AG09319 (cell line): Measurements from ENCODE around the gene LMO2.

Experiments used
- DNase-seq: peaks from one replicate; pipeline ENCODE4 v3.0.0-alpha.2; 2010; ENCODE audit warnings: low read depth; ENCODE audit errors: extremely low read depth
- TF ChIP-seq, protein P1 (sequence below): IDR thresholded peaks from 2 replicates; pipeline ENCODE4 v1.5.1; 2011; ENCODE audit warnings: low read depth, mild to moderate bottlenecking, inconsistent platforms, low read length, moderate library complexity

Gene LMO2

DNA sequence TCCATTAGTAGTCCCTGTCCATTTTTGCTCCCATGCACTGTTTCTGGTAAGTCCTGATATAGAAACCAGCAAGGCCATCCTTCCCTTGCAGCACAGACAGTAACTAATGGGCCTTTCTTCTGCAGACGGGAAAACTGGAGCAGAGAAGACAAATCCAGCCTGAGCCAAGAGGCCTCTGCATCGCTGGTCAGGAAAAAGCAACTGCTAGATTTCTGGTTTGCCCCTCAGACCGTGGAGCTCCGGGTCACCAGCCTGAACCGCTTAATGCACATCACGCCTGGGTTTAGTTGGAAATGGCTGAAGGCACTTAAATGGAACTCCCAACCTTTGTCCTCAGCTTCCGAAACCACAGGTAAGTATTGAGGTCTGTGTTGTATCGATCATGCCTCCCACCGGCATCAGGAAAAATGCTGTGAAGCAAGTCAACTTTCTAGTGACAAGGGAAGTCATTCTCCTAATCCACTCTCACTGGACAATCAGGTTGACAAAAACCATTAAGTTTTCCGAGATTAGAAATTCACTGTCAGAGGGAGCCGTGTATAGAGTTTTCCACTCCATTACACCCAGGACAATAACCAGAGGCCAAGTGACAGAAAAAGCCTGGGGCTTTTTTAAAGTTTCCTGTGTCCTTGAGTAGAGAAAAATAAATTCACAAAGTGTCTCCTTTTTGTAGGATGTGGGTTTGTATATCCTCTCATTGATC, 14.8 kb upstream of the LMO2 start:
- TF ChIP-seq, protein P1, sequence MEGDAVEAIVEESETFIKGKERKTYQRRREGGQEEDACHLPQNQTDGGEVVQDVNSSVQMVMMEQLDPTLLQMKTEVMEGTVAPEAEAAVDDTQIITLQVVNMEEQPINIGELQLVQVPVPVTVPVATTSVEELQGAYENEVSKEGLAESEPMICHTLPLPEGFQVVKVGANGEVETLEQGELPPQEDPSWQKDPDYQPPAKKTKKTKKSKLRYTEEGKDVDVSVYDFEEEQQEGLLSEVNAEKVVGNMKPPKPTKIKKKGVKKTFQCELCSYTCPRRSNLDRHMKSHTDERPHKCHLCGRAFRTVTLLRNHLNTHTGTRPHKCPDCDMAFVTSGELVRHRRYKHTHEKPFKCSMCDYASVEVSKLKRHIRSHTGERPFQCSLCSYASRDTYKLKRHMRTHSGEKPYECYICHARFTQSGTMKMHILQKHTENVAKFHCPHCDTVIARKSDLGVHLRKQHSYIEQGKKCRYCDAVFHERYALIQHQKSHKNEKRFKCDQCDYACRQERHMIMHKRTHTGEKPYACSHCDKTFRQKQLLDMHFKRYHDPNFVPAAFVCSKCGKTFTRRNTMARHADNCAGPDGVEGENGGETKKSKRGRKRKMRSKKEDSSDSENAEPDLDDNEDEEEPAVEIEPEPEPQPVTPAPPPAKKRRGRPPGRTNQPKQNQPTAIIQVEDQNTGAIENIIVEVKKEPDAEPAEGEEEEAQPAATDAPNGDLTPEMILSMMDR, result no peak

GRCh38 chr11:33904102-33904501, 12.2 kb upstream of the LMO2 start:
- DNase-seq, result no peak
- TF ChIP-seq, protein P1, result no peak

More for the DNA sequence above, 14.8 kb upstream of the LMO2 start:
- DNase-seq, result no peak

DNA sequence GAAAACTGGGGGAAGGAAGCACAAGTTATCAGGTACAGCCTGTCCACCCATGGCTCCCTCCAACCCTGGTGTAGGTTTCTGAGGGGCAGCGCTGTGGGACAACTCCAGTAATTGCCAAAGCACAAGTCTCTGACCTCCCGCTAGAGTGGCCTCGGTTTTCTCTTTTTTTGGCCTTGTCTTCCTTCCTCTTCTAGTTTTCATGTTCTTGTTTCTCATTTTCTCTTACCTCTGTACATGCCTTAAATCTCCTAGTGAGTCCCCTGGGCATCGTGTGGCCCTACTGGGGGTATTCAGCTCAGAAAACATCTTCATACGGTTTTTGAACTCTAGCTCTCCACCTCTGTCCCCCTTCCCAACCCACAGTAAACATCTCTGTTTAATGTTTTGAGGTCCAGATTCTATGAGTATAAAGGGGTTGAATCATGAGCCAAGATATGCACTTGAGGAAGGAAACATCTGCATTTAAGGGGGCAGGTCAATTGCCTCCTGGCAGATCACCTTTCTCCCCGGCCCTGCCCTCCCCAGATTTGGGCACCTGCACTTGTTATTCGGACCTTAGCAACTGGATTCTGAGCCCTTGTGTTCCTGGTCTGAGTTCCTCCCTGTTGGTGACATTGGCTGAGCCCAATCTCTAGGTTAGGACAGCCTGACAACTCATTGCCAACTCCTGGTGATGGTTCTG, 8.4 kb upstream of the LMO2 start:
- no peak for DNase-seq
- TF ChIP-seq, protein P1, result no peak

DNA sequence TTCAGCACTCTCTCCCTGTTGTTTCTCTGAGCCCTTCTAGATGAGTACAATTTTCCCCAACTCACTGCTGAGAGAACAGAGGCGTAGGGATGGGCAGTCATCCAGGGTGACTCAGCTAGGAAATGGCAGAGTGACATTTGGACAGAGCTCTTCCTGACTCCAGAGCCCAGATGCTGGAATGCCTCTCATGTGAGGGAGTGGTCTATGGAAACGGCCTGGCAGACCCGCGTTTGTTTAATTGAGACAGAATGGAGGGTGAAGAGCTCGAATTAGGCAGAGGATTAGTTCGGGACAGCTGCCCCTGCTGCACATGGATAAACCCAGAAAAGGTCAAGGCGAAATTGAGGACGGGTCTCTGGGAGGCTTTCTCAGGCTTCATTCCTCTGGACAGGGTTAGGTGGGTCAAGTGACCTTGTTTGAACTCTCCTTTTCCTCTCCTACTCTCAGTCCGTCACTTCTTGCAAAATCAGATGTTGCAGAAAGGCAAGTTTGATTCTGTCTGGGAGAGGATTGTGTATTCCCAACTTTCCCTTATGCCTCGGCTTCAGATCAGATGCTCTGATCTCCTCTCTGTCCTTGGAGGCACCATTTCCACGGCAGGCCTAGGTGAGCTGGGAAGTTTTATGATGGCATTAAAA, 7.6 kb upstream of the LMO2 start:
- DNase-seq, result peak; percentile 35
- TF ChIP-seq, protein P1, result no peak

- no peak for DNase-seq
- TF ChIP-seq, protein P1, result no peak
These were observed 7.1 kb upstream of the LMO2 start for GRCh38 chr11:33898957-33899356.

DNA sequence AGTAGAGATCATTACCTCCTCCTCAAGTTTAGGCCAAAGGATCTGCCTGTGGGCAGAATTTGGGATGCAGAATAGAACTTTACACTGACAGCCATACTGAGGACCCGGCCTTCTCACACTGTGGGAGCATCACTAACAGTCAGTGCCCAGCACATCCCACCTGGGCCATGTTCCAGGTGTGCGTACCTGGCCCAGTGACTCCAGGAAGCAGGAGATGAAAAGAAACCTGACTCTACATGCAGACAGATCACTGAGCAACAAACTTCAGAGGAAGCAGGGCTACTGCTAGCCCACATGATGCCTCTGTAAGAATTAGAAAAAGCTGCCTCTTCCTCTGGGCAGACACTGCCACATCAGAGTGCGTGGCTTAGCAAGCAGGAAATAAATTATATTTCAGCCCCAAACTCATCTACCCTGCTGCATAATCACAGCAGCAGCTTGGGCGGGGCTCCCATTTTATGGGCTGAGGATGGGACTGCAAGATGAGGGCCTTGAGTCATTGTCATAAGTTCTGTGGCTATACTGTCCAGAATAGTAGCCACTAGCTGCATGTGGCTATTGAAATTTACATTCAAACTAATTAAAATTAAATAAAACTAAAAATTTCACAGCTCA, 6.0 kb upstream of the LMO2 start:
- no peak for DNase-seq
- TF ChIP-seq, protein P1, result no peak
